ENCODE data around the gene GLCCI1. TPM values are rescaled to one million over a fixed set of nuclear protein-coding genes. Genes with fewer than 3 reads are reported as not detected.

Gene GLCCI1
- total and polyA plus RNA-seq, 2 of the 8 experiments (the other 6 are each of a cell fraction or from before 2014, with no cell fraction given): 12.4 to 27.7 TPM

DNA sequence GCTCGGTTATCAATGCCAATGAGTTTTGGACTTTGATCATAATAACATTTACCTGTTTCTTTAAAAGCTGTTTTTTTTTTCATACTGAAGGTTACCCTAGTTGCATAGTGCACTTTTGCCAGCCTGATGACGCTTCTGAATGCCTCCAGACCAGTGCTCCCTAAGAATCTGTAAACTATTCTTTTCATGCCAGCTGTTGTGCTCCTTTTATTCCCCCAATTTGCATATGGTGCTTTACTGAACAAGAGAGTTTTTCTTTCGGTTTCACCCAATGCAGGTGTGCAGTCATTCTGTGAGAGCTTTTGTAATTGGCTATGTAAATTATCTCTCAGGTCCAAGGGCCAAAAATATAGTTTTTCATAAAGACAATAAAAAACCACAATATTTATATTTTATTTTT lies 48.1 kb upstream of the GLCCI1 start:
- H3K4me1 ChIP-seq (replicated peaks in 1 of 4; ENCODE audit: control insufficient read depth in 3 of 4, insufficient read depth in 4 of 4, low read length in 3 of 4): peaks cover 0 to 26% (median 2%) of the 10 kb centered on the region in 4 experiments; a peak in 3 of 7 replicates
- no peak overlapping the region for H3K27ac ChIP-seq (ENCODE audit: low read depth, low read length)
- H2BK5ac ChIP-seq (ENCODE audit: low read depth, low read length): no peak overlapping the region
- H3K4me2 ChIP-seq (ENCODE audit: insufficient read depth in 1 of 2, low read depth in 2 of 2, low read length in 2 of 2): peak overlapping the region in 1 of 2 experiments; percentile 9; a peak in 1 of 4 replicates
- H3K9me3 ChIP-seq (ENCODE audit: insufficient read depth in 2 of 2, low read depth in 1 of 2, low read length in 1 of 2): no peaks in the 10 kb centered on the region
- H3K23ac ChIP-seq (ENCODE audit: insufficient read length): no peak overlapping the region
- no peaks in the 10 kb centered on the region for H3K79me2 ChIP-seq (ENCODE audit: control insufficient read depth in 1 of 2, insufficient read depth in 2 of 2, low read length in 2 of 2)
- no peak for DNase-seq (ENCODE audit: low read depth in 1 of 2, low spot score in 2 of 2)
- H2AK5ac ChIP-seq (ENCODE audit: low read depth, low read length): no peak overlapping the region
- H3K9ac ChIP-seq (replicated peaks in 1 of 4; ENCODE audit: extremely low read depth in 1 of 4, low read depth in 3 of 4, low read length in 3 of 4): no peak overlapping the region; a peak in 1 of 7 replicates
- no peak overlapping the region for H4K8ac ChIP-seq (ENCODE audit: extremely low read depth, insufficient read depth, low read length)
- no peak overlapping the region for H2BK20ac ChIP-seq (ENCODE audit: low read length)
- no peak overlapping the region for H2AFZ ChIP-seq (ENCODE audit: low read length)
- no peak overlapping the region for H4K91ac ChIP-seq (replicated peaks; ENCODE audit: insufficient read length, low read length)
- H3K4me3 ChIP-seq (ENCODE audit: extremely low read depth in 1 of 4, insufficient read depth in 2 of 4, low read depth in 3 of 4, low read length in 4 of 4): no peak overlapping the region
- H3K27me3 ChIP-seq (replicated peaks in 1 of 4; ENCODE audit: control insufficient read depth in 3 of 4, extremely low read depth in 1 of 4, insufficient read depth in 3 of 4, low read length in 3 of 4): no peaks in the 10 kb centered on the region
- TF ChIP-seq SIN3A (conservative IDR thresholded peaks at IDR 0.05 in 1 of 2, IDR thresholded peaks at IDR 0.05 in 1 of 2; ENCODE audit: low read depth in 1 of 2, low read length in 2 of 2) (no peak), TCF12 (IDR thresholded peaks at IDR 0.05; ENCODE audit: low read depth, low read length) (0 out of 2 replicates have a peak, but pooled peaks have one; percentile 48), YY1 (IDR thresholded peaks at IDR 0.05; ENCODE audit: low read depth, low read length) (no peak), CTBP2 (IDR thresholded peaks at IDR 0.05; ENCODE audit: borderline replicate concordance, insufficient read depth, insufficient read length, low read length) (no peak)
- no peaks in the 10 kb centered on the region for H4K20me1 ChIP-seq (replicated peaks in 1 of 2; ENCODE audit: control insufficient read depth in 1 of 2, insufficient read depth in 2 of 2, low read length in 2 of 2)
- H4K5ac ChIP-seq (ENCODE audit: insufficient read length, low read depth, low read length): no peak overlapping the region
- 54% methylated on average over 3 of the region's 3 CpGs; no CpG with 5 or more reads in 1 of the 2 experiments for WGBS, 2 experiments (ENCODE audit: extremely low coverage in 1 of 2, insufficient coverage in 1 of 2, insufficient read length in 1 of 2, insufficient replicate concordance in 2 of 2, low coverage in 1 of 2, low lambda C conversion rate in 2 of 2, missing lambda C conversion rate in 1 of 2)
- H3K14ac ChIP-seq (ENCODE audit: insufficient read length): no peak overlapping the region
- H2BK12ac ChIP-seq (ENCODE audit: low read depth, low read length): no peak overlapping the region
- no peaks in the 10 kb centered on the region for H3K79me1 ChIP-seq (ENCODE audit: low read depth, low read length)
- H3K56ac ChIP-seq (replicated peaks; ENCODE audit: insufficient read length, low read depth, low read length): no peak overlapping the region
- no peak overlapping the region for H3K4ac ChIP-seq (replicated peaks; ENCODE audit: insufficient read length, low read depth, low read length)
- no peak overlapping the region for H2BK15ac ChIP-seq (ENCODE audit: low read length)
- H3K36me3 ChIP-seq (ENCODE audit: control insufficient read depth in 2 of 4, insufficient read depth in 4 of 4, low read length in 3 of 4): no peaks in the 10 kb centered on the region
- H3K23me2 ChIP-seq (ENCODE audit: low read depth, low read length): no peaks in the 10 kb centered on the region; the same call in 1 of the 2 replicates
- no peak for FAIRE-seq
- no peak overlapping the region for H3K18ac ChIP-seq (ENCODE audit: extremely low read depth, low read length)
- ChIA-PET CTCF (ENCODE audit: partially characterized antibody) (interaction anchor here (0.6 to 0.8 kb wide), 2 partner anchors 52 to 54 kb away, joined by 3 read pairs; no protein-coding TSS in a partner anchor), POLR2A (ENCODE audit: partially characterized antibody) (interaction anchor here (1.2 to 1.4 kb wide), 2 partner anchors 13 to 16 kb away, joined by 3 to 5 read pairs; no protein-coding TSS in a partner anchor)
- no peak overlapping the region for H2BK120ac ChIP-seq (replicated peaks; ENCODE audit: low read depth, low read length)
